ENCODE results near the gene IL10RA.
"Not testable (repeated sequence)": the region's sequence is repeated elsewhere in the genome, so short reads cannot be mapped to it uniquely, and the experiment has no call there.

Gene IL10RA

DNA sequence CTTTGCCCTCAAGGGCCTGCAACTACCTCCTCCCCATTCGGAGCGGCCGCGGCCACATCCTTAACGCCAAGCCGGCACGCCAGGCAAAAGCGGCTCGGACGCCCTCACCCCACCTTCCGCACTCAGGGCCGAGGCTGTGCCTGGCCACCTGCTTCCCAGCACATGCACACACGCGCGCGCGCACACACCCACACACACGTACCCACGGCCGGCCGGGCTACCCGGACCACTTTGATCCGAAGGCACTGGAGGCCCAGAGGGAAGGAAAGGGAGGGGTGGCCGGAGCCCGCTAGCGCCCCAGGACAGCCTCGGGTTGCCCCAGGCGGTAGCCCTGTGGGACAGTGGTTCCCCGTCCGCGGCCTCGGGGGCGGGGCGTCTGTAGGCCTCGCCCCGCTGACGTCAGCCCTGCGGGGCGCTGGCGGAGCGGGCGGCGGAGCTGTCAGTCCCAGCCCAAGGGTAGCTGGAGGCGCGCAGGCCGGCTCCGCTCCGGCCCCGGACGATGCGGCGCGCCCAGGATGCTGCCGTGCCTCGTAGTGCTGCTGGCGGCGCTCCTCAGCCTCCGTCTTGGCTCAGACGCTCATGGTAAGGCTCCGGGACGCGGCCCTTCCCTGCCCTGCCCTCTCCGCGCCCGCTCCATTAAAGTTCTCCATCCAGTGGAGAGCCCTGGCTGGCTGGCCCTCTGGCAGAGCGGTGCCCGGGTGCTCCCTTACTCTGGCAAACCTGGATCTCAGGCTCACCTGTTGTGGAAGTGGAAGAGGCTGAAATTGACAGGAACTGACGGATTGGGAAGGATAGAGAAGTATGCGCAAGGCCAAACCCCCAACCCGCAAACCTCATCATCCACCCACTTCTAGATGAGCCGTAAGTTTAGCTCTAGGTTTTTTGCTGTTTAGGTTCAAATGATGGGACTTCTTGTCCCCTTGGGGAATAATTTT is at the start of gene IL10RA:
Gene IL10RA, plus strand, starts transcription at position 442 of the 935 bp plus-strand sequence. Its CDS starts 74 bp downstream, at position 516.
- DNase-seq = peak; percentile 81

DNA sequence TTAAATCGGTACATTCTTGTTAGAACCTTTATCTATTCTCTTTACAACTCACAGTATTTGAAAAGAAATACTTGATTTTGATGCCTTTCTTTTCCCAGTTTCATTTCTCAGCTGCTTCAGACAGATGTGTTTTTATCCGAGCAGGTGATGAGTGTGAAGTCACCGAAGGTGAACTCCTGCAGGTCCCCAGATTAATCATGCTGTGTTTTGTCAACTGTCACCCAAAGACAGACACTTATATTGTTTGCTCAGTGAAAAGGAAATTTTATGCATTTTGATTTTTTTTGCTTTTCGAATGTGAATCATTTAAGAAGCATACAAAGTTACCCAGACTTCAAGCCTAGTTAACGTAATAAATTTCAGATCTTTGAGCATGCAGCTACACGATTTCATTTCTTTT is 49.2 kb upstream of the IL10RA start:
- peak; percentile 18 for DNase-seq

DNA sequence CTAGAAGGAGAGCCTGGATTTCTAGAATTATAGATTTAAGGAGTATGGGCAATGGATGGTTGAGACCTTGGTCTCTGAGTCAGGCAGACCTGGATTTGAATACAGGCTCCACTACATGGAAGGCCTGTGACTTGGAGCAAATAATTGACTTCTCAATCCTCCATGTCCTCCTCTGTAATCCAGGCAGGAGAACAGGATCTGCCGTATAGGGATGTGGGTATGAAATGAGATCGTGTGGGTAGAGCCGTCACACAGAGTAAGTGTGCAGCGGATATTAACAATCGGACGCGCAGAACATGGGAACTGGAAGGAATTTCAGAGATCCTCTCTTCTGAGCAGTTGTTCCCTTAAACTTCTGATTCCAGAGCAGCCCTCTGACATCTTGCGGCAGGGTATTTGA is 45.5 kb upstream of the IL10RA start:
- no peak for DNase-seq

DNA sequence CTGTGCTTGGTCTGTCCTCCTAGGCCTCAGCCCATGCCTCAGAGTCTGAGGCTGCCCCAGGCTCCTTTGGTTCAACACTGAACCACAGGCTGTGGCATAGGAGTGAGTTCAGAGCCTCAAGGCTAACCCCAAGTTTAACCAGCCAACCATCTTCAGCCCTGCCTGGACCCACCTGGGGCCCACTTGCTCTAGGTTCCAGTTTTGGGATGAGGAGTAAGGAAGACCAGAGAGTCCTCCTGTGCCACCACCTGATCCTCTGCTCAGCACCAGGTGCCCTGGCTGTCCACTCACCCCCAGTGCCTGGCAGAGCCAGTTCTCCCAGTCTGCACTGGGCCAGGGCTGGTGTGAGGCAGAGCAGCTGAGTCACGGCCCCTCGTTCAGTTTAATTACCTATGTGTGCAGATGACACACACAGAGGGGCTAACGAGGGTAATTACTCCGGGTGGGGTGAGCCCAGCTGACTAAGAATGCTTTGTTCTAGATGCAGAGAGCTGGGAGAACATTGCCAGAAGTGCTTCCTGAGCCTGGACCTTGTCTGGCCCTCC is 45.0 kb upstream of the IL10RA start:
- no peak for DNase-seq

DNA sequence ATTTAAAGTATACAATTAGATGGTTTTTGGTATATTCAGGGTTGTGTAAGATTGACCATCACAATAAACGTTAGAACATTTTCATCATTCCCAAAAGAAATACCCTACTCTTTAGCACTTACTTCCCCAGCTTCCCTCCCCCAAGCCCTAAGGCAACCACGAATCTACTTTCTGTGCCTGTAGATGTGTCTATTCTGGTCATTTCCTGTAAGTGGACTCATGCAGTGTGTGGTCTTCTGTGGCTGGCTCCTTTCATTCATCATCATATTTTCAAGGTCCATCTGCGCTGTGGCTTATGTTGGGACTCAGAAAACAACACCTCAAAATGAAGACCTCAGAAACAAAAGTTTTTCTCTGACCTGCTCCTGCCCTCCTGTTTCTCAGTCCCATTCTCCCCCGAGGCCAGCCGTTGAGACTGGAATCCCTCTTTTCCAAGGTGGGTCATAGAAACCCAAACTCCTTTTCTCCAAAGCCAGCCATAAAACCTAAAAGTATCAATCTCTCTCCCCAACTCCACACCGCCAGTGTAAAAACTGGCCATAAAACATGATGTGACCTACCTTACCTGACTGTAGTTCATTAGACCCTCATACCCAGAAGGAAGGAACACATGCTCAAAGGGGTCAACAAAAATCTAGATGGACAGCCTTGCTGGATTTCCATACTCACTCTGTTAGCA is 44.1 kb upstream of the IL10RA start:
- no peak for DNase-seq

DNA sequence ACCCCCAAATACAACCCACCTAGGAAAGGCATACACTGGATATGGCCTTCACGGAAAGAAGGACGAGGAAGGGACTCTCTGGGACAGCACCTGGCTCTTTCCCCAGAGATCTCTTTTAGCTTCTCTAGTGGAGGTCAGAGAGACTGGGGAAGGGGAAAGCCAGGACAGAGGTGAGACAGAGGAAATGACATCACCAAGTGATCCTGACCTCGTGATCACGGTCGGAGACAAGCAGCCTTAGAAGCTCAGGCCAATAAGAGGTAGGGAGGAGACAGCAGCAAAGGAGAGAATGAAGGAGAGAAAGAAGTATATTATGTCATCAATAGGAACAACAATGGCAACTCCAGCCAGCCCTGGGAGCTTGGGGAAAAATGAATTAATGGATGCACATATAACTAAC is 41.6 kb upstream of the IL10RA start:
- DNase-seq = no peak

DNA sequence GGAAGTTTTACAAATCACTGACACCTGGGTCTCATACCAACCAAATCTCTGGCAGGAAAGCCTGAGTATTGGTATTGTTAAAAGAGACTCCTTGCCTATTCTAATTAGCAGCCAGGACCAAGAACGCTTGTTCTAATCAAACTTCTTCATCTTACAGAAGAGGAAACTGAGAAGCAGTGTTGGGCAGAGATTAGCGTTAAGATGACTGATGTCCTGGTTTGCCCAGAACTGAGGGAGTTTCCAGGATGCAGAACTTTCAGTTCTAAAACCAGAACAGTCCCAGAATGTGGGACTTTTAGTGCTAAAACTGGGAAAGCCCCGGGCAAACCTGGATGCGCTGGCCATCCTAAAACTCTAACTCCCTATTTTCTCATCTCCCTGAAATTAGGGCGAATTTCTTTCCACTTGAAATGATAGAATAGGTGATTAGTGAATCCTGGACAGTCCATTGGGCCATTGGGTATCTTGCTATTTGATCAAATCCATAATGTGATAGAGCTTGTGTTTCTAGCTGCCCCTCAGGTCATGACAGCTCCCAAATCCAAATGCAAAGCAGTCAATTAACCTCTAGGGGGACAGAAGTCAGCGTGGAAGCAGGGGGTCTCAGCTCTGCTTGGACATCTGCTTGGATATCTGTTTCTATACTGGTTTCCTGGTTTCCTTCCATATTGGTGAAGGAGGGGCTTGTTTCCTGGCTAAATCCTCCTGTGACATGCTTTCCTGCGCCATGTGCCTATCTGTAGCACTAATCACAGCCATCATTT is 41.0 kb upstream of the IL10RA start:
- DNase-seq = no peak

DNA sequence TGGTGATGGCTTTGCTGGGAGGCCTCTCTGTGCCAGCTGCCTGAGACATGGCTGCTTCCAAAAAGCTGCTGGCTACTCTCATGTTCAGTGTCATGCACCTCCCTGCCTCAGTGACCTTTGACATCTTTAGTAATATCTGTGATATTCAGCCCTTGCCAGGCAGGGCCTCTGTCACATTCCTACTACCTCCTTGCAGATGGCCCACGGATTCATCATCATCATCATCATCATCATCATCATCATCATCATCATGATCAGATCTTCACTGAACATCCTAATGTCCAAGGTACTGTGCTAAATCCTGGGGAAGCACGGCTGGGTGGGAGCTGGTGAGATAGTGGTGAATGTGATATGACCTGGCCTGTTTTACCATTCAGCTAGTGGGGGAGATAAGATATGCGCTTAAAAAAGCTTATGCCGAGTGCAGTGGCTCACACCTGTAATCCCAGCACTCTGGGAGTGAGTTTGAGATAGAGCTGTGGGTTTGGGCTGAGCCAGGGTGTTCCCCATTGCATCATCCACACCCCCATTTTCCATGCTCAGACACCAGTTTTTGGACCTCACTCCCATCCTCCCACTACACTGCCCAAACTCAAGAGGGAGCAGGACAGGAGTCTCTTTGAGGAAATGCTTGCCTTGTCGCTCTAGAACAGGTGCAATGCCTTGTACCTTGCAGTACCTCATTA is 39.9 kb upstream of the IL10RA start:
- no peak for DNase-seq

DNA sequence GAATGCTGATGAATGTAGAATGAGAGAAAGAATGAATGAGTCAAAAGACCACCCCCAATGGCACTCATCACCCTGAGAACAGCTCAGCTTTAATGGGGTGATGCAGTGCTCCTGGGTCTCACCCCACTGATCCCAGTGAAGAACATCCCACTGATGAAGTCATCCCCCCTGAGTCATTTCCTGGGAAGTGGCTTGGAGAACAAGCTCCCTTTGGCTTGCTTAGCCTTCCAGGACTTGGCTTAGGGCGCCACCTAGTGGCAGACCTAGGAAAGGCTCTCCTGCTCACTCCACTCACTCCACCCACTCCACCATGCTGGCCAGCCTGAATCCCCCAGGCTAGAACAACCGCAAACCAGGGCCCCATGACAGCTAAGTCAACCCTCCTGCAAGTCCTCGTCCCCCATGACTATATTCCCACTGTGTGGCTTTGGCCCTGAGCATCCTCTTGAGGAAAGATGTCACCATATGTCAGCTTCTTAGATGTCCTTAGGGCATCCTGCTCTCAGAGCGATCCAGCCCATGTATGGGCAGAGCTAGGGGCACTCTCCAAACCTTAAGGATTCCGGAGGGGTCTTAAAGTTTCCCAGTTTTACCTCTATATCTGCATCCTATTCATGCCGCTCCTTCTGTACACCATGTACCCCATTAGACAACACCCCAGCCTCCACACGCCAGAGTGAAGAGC is 39.2 kb upstream of the IL10RA start:
- DNase-seq = peak; percentile 88

DNA sequence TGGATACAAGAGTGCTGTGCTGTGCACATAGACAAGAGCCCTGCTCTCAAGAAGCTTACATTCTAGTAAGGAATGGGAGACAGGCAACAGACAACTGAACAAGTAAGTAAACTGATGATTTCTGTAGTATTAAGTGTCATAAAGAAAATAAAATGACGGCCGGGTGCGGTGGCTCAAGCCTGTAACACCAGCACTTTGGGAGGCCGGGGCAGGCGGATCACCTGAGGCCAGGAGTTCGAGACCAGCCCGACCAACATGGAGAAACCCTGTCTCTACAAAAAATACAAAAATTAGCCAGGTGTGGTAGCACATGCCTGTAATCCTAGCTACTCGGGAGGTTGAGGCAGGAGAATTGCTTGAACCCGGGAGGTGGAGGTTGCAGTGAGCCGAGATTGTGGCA is 38.4 kb upstream of the IL10RA start:
- not testable (repeated sequence) for DNase-seq

DNA sequence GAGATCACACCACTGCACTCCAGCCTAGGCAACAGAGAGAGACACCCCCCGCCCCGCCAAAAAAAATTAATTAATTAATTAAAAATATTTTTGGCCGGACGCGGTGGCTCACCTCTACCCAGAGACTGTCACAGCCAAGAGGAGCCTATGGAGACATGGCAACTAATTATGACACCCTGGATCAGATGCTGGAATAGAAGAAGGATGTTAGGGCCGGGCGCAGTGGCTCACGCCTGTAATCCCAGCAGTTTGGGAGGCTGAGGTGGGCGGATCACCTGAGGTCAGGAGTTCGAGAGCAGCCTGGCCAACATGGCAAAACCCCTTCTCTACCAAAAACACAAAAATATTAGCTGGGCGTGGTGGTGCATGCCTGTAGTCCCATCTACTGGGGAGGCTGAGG is 37.7 kb upstream of the IL10RA start:
- not testable (repeated sequence) for DNase-seq

DNA sequence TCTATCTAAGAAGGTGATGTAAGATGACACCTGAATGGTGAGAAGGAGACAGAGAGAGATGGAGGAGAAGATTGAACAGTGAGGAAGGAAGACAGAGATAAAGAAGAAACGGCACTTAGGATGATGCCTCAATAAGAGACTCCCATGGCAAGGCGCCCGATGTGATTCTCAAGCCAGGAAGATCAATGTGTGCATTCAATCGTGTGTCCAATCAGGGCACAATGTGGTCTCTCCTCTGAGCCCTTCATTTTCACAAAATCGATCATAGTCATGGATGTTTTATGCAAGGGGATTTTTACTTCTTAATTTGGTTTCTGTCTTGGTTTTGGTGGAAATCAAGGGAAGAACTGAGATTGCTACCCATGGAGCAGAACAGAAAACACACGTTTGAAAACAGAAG is 37.1 kb upstream of the IL10RA start:
- DNase-seq = no peak

DNA sequence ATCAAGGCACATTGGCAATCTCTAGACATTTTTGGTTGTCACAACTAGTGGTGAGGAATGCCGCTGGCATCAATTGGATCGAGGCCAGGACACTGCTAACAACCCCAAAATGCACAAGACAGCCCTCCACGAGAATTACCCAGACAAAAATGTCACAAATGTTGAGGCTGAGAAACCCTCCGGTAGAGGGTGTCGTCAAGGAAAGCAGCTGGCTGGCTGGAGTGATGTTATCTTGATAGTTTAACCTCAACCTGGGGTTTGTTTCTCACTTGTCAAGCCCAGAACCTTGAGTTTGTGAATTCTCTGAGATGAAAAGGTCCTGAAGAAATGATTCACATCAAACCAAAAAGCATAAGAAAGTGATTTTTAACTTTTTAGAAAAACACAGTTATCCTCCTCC is 35.9 kb upstream of the IL10RA start:
- no peak for DNase-seq

DNA sequence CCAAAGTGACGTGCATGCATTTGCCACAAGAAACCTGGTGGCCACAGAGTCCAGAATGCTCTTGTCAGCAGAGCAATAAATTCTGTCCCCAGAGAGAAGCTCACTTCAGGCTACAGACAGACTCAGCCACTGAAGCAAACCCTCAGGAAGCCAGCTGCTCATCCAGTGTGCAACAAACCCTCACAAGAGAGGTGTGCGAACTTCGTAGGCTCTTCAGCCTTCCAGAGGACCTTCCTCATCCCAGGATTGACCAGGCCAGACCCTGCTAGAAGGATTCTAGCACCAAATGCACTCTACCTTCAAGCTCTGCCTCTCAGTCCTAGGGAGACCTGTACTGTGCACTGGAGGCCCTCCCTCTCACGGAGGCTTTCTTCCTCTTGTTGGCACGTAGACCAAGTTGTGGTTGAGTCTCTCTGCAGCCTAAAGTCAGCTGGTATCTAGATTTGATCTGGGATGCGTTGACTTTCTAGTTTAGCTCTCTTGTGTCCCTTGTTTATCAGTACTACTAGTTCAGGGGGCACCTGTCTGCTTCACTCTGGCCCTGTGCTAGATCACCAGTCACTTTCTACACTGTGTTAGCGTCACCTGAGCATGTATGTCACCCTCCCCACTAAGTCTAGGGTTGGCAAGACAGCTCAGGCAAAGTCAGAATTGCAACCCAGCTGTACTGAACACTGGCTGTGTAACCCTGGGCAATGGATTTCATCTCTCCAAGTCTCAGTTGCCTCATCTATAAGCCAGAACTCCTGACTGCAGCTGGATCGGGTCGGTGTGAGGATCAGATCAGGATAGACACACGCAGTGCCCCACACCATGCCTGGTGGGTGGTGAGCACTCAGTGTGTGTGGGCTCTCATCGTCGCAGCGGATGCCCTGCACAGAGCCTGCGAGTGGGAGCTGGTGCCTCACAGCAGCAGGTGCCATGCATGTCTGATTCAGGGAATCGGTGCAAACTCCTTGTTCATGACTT is 34.9 kb upstream of the IL10RA start:
- DNase-seq = no peak

DNA sequence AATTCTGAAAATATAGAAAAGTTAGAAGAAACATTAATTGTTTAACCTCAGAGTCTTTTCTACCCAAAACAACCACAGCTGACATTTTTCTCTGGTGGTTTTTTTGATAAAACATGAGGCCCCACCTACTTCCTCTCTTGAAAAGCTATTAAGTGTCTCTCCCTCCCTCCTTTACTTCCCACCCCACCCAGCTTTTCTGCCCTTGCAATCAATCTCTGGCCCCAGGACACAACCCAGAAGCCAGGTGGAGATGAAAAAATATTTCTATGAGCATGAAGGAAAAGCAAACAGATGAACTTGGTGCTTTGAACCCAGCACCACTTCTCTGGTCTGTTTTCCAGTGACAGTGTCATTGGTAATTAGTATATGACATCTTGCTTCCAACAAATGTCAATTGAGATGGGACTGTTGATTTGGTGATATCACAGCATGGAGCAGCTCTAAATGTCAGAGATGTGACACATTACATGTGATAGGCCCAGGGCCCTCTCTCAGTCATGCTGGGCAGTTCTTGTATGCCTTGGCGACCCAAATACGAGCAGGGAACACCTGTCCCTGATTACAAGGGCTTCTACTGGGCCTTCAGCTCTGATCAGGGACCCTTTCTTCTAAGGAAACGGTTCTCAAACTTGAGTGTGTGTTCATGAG is 33.0 kb upstream of the IL10RA start:
- DNase-seq = no peak

DNA sequence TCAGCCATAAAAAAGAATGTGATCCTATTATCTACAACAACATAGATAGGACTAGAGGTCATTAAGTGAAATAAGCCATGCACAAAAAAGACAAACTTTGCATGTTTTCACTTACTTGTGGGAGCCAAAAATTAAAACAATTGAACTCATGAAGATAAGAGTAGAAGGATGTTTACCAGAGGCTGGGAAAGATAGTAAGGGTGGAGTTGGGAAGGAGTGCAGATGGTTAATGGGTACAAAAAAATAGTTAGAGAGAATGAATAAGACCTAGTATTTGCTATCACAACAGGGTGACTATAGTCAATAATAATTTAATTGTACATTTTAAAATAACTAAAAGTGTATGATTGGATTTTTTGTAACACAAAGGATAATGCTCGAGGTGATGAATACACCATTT is 27.2 kb upstream of the IL10RA start:
- no peak for DNase-seq

DNA sequence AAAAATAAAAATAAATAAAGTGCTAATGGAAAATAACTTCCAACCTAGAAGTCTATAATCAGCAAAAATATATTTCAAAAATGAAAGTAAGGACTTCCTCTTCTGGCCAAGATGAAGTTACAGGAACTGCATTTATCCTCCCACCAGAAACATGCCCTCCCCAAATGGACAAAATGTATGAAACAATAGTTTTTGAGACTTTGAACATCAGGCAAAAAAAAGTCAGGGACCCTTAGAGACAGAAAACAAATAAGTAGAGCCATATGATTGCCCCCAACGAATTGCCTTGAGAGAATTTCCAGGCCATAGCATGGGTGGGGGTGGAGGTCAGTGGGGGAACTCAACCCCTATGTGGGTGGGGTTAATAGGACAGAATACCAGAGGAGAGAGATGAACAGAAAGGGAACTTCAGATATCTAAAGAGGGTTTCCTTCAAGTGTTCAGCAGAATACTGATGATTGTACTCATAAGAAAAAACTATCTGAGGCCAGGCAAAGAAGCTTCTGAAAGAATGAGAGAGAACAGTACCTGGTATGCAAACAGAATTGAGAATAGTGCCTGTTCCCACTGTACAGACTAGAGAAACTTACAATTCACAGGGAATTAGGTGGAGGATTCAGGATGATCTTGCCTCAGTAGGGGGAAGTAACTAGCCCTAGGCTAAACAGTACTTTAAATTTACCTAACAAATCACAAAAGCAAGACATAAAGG is 26.6 kb upstream of the IL10RA start:
- no peak for DNase-seq

DNA sequence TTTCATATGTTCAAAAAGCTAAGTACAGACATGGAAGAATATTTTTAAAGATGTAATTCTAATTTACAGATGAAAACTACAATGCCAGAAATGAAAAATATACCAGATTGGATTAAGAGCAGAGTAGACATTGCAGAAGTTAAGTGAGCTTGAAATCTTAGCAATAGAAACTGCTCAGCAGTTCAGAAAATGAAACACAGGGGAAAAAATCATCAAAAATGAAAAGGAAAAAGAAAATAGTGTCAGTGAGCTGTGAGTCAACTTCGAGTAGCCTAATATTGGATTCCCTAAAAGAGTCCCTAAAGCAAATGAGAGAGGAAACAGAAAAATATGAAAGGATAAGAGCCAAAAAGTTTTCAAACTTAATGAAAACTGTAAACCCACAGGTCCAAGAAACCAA is 25.8 kb upstream of the IL10RA start:
- DNase-seq = no peak

DNA sequence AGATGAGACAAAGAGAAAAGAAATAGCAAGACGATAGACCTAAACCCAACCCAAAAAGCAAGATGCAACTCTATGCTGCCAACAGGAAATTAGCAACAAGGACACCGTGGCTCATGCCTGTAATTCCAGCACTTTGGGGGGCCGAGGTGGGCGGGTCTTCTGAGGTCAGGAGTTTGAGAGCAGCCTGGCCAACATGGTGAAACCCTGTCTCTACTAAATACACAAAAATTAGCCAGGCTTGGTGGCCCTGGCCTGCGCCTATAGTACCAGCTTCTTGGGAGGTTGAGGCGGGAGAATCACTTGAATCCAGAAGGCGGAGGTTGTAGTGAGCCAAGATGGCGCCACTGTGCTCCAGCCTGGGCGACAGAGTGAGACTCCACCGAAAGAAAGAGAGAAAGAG is 24.3 kb upstream of the IL10RA start:
- DNase-seq = no peak

DNA sequence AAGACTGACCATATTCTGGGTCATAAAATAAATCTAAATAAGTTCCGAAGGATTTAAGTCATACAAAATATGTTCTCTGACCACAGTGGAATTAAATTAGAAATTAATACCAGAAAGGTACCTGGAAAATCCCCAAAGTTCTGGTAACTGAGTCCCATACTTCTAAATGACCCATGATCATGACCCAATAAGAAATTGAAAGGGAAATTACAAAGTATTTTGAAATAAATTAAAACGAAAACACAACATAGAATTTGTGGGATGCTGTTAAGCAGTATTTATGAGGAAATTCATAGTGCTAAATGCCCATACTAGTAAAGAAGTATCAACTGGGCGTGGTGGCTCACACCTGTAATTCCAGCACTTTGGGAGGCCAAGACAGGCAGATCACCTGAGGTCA is 23.4 kb upstream of the IL10RA start:
- no peak for DNase-seq
